Ishikawa (cell line): ENCODE data around the gene MRPL10.

Experiments used
- CEBPB ChIP-seq: IDR thresholded peaks from 2 replicates; pipeline ENCODE4 v1.6.1; 2012
- EP300 ChIP-seq: IDR thresholded peaks from 2 replicates; pipeline ENCODE4 v1.6.1; 2012; ENCODE audit warnings: borderline replicate concordance
- FOXM1 ChIP-seq: IDR thresholded peaks from 2 replicates; pipeline ENCODE4 v1.6.1; 2012; ENCODE audit warnings: low read depth, borderline replicate concordance
- REST ChIP-seq: IDR thresholded peaks from 2 replicates; pipeline ENCODE4 v1.6.1; 2012; ENCODE audit warnings: low read depth, mild to moderate bottlenecking
- ZBTB7A ChIP-seq: IDR thresholded peaks from 2 replicates; pipeline ENCODE4 v1.6.1; 2012; ENCODE audit warnings: low read depth

- TF ChIP-seq CEBPB (no peak), FOXM1 (no peak), REST (no peak), ZBTB7A (no peak), EP300 (no peak)
Measured at GRCh38 chr17:47848198-47848513, 16.8 kb upstream of the MRPL10 start.
